CD4-positive, alpha-beta memory T cell (primary cell): ENCODE measurements around the gene CDH15. TPM values are rescaled to one million over a fixed set of nuclear protein-coding genes. Genes with fewer than 3 reads are reported as not detected.
A peak's percentile ranks its signal among the peaks of the same experiment; 100 is the strongest.
"Not testable (repeated sequence)": the region's sequence is repeated elsewhere in the genome, so short reads cannot be mapped to it uniquely, and the experiment has no call there.

Source experiments
- CTCF ChIA-PET: fragments of 350-600 bp; sonication (Branson Sonifier 250); formaldehyde crosslinking; loops from one replicate; lab custom pipeline; 2021; ENCODE audit warnings: inconsistent platforms; ENCODE audit not compliant: partially characterized antibody; lab: Charles Lee
- POLR2A ChIA-PET: fragments of 350-600 bp; sonication (Branson Sonifier 250); formaldehyde crosslinking; loops from one replicate; lab custom pipeline; 2021; ENCODE audit not compliant: partially characterized antibody; lab: Charles Lee
- DNase-seq, 5 donors: peaks; one replicate each; pipeline versions ENCODE4 v3.0.0 to v3.0.0-alpha.2; 2020 to 2022; ENCODE audit warnings: mixed read lengths in 1 of 5
- H3K27ac ChIP-seq: one replicate; pipeline ENCODE4 v1.7.0; 2013; ENCODE audit warnings: low read depth, low read length
- H3K27me3 ChIP-seq: 2 replicates; pipeline ENCODE4 v1.7.0; 2013; ENCODE audit warnings: mild to moderate bottlenecking, low read length, moderate library complexity; ENCODE audit not compliant: insufficient read depth
- H3K36me3 ChIP-seq: 2 replicates; pipeline ENCODE4 v1.7.0; 2013; ENCODE audit warnings: mild to moderate bottlenecking, low read length, moderate library complexity; ENCODE audit not compliant: insufficient read depth
- H3K4me1 ChIP-seq: 2 replicates; pipeline ENCODE4 v1.7.0; 2013; ENCODE audit warnings: mild to moderate bottlenecking, low read length, moderate library complexity; ENCODE audit not compliant: insufficient read depth
- H3K4me3 ChIP-seq, 2 donors: one replicate each; pipeline ENCODE4 v1.7.0; 2013; ENCODE audit warnings: low read length in 2 of 2, mild to moderate bottlenecking in 1 of 2
- H3K9me3 ChIP-seq, 2 donors: one replicate each; pipeline ENCODE4 v1.7.0; 2013; ENCODE audit warnings: low read length in 2 of 2, control low read depth in 1 of 2; ENCODE audit not compliant: control insufficient read depth in 1 of 2
- H3K27ac Mint-ChIP-seq, 7 donors: one replicate each; pipeline ENCODE4 v1.8.0; 2020 to 2021; ENCODE audit warnings: mixed read lengths in 7 of 7, mild to moderate bottlenecking in 6 of 7, inconsistent platforms in 3 of 7, moderate library complexity in 3 of 7
- H3K27me3 Mint-ChIP-seq, 2 donors: one replicate each; pipeline ENCODE4 v1.8.0; 2020 to 2021; ENCODE audit warnings: mixed read lengths in 2 of 2
- H3K36me3 Mint-ChIP-seq, 2 donors: one replicate each; pipeline ENCODE4 v1.8.0; 2020 to 2021; ENCODE audit warnings: mixed read lengths in 2 of 2, inconsistent platforms in 1 of 2, mild to moderate bottlenecking in 1 of 2
- H3K4me1 Mint-ChIP-seq, 4 donors: one replicate each; pipeline ENCODE4 v1.8.0; 2020 to 2021; ENCODE audit warnings: mixed read lengths in 4 of 4, mild to moderate bottlenecking in 1 of 4
- H3K4me3 Mint-ChIP-seq, 8 donors: one replicate each; pipeline ENCODE4 v1.8.0; 2020 to 2021; ENCODE audit warnings: mixed read lengths in 8 of 8, mild to moderate bottlenecking in 7 of 8, moderate library complexity in 6 of 8, inconsistent platforms in 3 of 8
- H3K9me3 Mint-ChIP-seq, 8 donors: one replicate each; pipeline ENCODE4 v1.8.0; 2020 to 2021; ENCODE audit warnings: mixed read lengths in 8 of 8, mild to moderate bottlenecking in 5 of 8, inconsistent platforms in 3 of 8, moderate library complexity in 1 of 8
- intact Hi-C: fragments of 100-400 bp; cut with micrococcal nuclease; formaldehyde crosslinking; loops from one replicate; pipeline ENCODE4 v1.15.1; 2023
- polyA plus RNA-seq, 2 donors: library from polyadenylated mRNA; unstranded; fragments of 300-500 nt; fragmentation: Illumina TruSeq; gene quantifications; one replicate each; pipeline ENCODE4 v1.2.3, GENCODE V29; 2021
- total RNA-seq, 2 experiments: library from RNA; stranded (reverse); gene quantifications; one replicate each; pipeline ENCODE4 v1.2.3, GENCODE V29; 2021

The CDH15 gene
- total and polyA plus RNA-seq, 4 experiments from 2014 or later, result not detected

DNA sequence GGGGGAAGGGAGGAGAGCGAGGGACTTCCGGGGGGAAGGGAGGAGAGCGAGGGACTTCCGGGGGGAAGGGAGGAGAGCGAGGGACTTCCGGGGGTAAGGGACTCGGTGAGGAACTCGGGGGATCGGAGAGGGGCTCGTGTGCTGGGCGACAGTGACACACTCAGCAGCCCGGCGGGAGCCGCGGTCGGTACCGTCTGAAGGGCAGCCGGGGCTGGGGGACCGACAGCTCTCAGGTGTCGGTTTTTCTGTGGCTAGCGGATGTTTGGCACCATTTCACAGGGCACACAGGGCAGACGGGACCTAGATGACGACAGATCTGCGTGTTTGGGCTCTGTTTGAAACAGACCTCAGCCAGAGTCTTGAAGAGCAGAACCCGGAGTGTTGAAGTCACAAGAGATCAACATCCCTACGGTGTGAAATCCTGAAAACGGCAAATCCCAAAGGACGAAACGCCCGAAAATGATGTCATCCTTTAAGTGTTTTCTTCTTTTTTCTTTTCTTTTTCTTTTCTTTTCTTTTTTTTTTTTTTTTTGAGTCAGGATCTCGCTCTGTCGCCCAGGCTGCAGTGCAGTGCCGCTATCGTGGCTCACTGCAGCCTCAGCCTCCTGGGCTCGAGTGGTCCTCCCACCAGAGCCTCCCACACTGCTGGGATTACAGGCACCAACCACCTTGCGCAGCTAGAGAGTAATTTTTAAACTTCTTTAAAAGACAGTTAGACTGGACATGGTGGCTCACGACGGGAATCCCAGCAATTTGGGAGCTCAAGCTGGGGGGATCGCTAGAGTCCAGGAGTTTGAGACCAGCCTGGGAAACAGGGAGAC is 69.8 kb downstream of the CDH15 start:
- intact Hi-C loops, result loop anchor here (1.0 to 5.0 kb wide), 5 partner anchors 24 to 1289 kb away; partner anchors contain the start of genes ANKRD11, BANP, RPL13 and ZNF778
- Mint-ChIP-seq H3K36me3 (peaks cover 0 to 6% of the 10 kb centered on the region in 2 donors), H3K27ac (peak overlapping the region; percentile 95 to 100 (median 99)), H3K27me3 (no peaks in the 10 kb centered on the region), H3K9me3 (no peaks in the 10 kb centered on the region), H3K4me3 (peak overlapping the region; percentile 90 to 98 (median 96)), H3K4me1 (peaks cover 8 to 36% (median 18%) of the 10 kb centered on the region in 4 donors)
- CTCF ChIA-PET, result interaction anchor here (0.7 to 3.3 kb wide), 10 partner anchors 24 to 323 kb away, joined by 3 to 19 read pairs (median 4); partner anchors contain the start of genes SPG7 and ZNF778
- DNase-seq, result peak; percentile 92 to 97 (median 93)
- Histone ChIP-seq H3K9me3 (no peaks in the 10 kb centered on the region), H3K27me3 (no peaks in the 10 kb centered on the region), H3K27ac (peak overlapping the region; percentile 91), H3K4me3 (peak overlapping the region; percentile 73 to 80), H3K4me1 (peaks cover 13% of the 10 kb centered on the region), H3K36me3 (no peaks in the 10 kb centered on the region)
- POLR2A ChIA-PET, result interaction anchor here (0.9 to 3.0 kb wide), 12 partner anchors 24 to 632 kb away, joined by 3 to 17 read pairs (median 4); partner anchors contain the start of genes APRT, SPG7, TCF25 and ZNF778

DNA sequence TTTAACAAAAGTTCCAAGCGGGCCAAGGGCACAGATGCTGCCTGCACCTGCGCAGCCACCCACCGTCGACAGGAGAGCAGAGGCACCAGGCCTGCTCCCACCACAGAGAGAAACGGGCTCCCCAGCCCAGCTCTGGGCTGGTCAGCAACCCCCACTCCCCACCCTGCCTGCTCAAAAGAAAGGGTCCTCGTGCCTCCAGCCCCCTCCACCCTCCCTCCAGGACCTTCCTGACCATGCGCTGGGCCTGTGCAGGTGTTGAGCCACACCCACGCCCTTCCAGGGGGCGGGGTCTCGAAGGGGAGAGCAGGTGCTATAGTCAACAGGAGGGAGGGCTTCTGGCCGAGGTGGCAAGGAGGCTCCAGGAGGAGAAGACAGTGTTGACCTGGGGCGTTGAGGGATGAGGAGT is 71.2 kb downstream of the CDH15 start:
- peak overlapping the region in 5 of 8 donors; percentile 13 to 53 (median 21) for H3K4me3 Mint-ChIP-seq
- Histone ChIP-seq H3K27ac (no peak overlapping the region), H3K9me3 (no peaks in the 10 kb centered on the region), H3K4me3 (no peak overlapping the region), H3K36me3 (no peaks in the 10 kb centered on the region), H3K27me3 (no peaks in the 10 kb centered on the region), H3K4me1 (peaks cover 19% of the 10 kb centered on the region)
- DNase-seq, result no peak
- H3K9me3 Mint-ChIP-seq, result no peaks in the 10 kb centered on the region
- ChIA-PET CTCF (no interaction called here), POLR2A (interaction anchor here (0.5 to 3.0 kb wide), 3 partner anchors 72 to 624 kb away, joined by 3 to 17 read pairs (median 3); no protein-coding TSS in a partner anchor)
- intact Hi-C loops, result loop anchor here (5.0 kb wide), 1 partner anchor 1290 kb away; the partner anchor contains the start of gene BANP
- H3K4me1 Mint-ChIP-seq, result peaks cover 9 to 38% (median 19%) of the 10 kb centered on the region in 4 donors
- H3K36me3 Mint-ChIP-seq, result peaks cover 0 to 6% of the 10 kb centered on the region in 2 donors
- no peaks in the 10 kb centered on the region for H3K27me3 Mint-ChIP-seq
- H3K27ac Mint-ChIP-seq, result peak overlapping the region; percentile 79 to 94 (median 82)

DNA sequence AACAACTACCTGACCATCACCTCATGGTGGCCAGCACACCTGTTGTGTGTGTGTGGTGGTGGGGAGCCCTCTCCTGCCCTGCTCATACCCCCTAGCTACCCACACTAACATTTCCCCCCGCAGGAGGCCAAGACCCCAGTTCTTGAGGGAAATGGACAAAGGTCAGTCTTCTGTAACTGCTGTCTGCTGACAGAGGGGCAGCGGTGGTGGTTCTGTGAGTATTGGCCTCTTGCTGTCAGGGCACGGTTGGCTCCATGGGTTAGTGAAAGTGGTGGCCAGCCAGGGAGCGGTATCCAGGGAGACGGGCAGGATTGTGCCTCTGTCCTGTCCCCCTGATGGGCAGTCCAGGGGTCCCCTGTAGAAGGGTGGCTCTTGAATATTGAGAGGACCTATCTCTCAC is 72.1 kb downstream of the CDH15 start:
- Histone ChIP-seq H3K27ac (no peak overlapping the region), H3K4me1 (peaks cover 23% of the 10 kb centered on the region), H3K36me3 (no peaks in the 10 kb centered on the region), H3K4me3 (no peak overlapping the region), H3K9me3 (no peaks in the 10 kb centered on the region), H3K27me3 (no peaks in the 10 kb centered on the region)
- Mint-ChIP-seq H3K36me3 (peaks cover 0 to 6% of the 10 kb centered on the region in 2 donors), H3K9me3 (no peaks in the 10 kb centered on the region), H3K27me3 (no peaks in the 10 kb centered on the region), H3K4me3 (peak overlapping the region in 1 of 8 donors; percentile 43), H3K4me1 (peaks cover 8 to 38% (median 20%) of the 10 kb centered on the region in 4 donors), H3K27ac (peak overlapping the region; percentile 36 to 94 (median 79))
- intact Hi-C loops, result loop anchor here (5.0 kb wide), 1 partner anchor 1291 kb away; the partner anchor contains the start of gene BANP
- no peak for DNase-seq
- ChIA-PET POLR2A (interaction anchor here (0.8 kb wide), 1 partner anchor 318 kb away, joined by 3 read pairs; no protein-coding TSS in a partner anchor), CTCF (interaction anchor here (2.5 kb wide), 1 partner anchor 45 kb away, joined by 7 read pairs; no protein-coding TSS in a partner anchor)

DNA sequence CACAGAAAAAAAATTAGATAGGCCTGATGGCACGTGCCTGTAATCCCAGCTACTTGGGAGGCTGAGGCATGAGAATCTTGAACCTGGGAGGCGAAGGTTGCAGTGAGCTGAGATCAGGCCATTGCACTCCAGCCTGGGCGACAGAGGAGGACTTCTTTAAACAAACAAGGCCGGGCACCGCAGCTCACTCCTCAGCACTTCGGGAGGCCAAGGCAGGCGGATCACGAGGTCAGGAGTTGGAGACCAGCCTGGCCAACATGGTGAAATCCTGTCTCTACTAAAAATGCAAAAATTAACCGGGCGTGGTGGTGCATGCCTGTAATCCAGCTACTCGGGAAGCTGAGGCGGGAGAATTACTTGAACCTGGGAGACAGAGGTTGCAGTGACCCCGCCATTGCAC is 72.7 kb downstream of the CDH15 start:
- H3K27me3 Mint-ChIP-seq, POLR2A ChIA-PET: not testable (repeated sequence)
- H3K27ac Mint-ChIP-seq, result peak overlapping the region in 3 of 7 donors; percentile 19 to 82 (median 63)

DNA sequence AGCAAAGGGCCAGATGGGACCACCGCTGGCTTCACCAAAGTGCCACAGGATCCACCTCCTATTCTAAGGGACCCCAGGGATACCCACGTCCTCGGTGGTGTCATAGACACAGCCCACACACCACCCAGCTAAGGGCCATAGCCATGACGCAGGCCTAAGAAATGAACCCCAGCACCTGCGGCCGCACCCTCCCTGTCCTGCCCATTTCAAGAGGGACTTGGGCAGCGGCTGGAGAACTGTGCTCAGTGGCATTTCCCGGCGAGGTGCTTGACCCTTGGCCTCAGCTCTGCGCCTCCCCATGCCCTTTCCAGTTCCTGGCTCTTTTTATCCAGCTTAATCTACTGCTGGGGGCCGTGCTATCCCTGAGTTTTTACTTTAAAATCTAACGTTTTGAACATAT is 73.2 kb downstream of the CDH15 start:
- DNase-seq, result no peak
- Histone ChIP-seq H3K4me1 (peaks cover 22% of the 10 kb centered on the region), H3K4me3 (no peak overlapping the region), H3K27me3 (no peaks in the 10 kb centered on the region), H3K27ac (no peak overlapping the region), H3K36me3 (no peaks in the 10 kb centered on the region), H3K9me3 (no peaks in the 10 kb centered on the region)
- intact Hi-C loops, result loop anchor here (5.0 kb wide), 1 partner anchor 1292 kb away; the partner anchor contains the start of gene BANP
- no peak overlapping the region for H3K27ac Mint-ChIP-seq
- peaks cover 8 to 38% (median 23%) of the 10 kb centered on the region in 4 donors for H3K4me1 Mint-ChIP-seq
- no peaks in the 10 kb centered on the region for H3K27me3 Mint-ChIP-seq
- H3K36me3 Mint-ChIP-seq, result peaks cover 0 to 6% of the 10 kb centered on the region in 2 donors
- H3K9me3 Mint-ChIP-seq, result peaks cover 0 to under 1% (median 0%) of the 10 kb centered on the region in 8 donors
- ChIA-PET CTCF (interaction anchor here (2.5 kb wide), 1 partner anchor 44 kb away, joined by 7 read pairs; no protein-coding TSS in a partner anchor), POLR2A (no interaction called here)
- H3K4me3 Mint-ChIP-seq, result no peak overlapping the region

More for the DNA sequence above, 72.7 kb downstream of the CDH15 start:
- not testable (repeated sequence) for H3K36me3 Mint-ChIP-seq, H3K4me3 ChIP-seq, H3K27ac ChIP-seq, H3K9me3 ChIP-seq, H3K36me3 ChIP-seq, H3K27me3 ChIP-seq, H3K9me3 Mint-ChIP-seq, DNase-seq
- peaks cover 23% of the 10 kb centered on the region for H3K4me1 ChIP-seq
- CTCF ChIA-PET, result interaction anchor here (2.5 kb wide), 1 partner anchor 45 kb away, joined by 7 read pairs; no protein-coding TSS in a partner anchor
- Mint-ChIP-seq H3K4me3 (peak overlapping the region in 1 of 8 donors; percentile 61), H3K4me1 (peaks cover 8 to 38% (median 23%) of the 10 kb centered on the region in 4 donors)
- intact Hi-C loops, result loop anchor here (5.0 kb wide), 1 partner anchor 1292 kb away; the partner anchor contains the start of gene BANP
